HepG2 (cell line): Measurements from ENCODE around the gene ACTL7B. TPM values are rescaled to one million over a fixed set of nuclear protein-coding genes. Genes with fewer than 3 reads are reported as not detected.

Experiments
- BRD4 ChIP-seq: sonication (generic); formaldehyde crosslinking; IDR thresholded peaks from 2 replicates; pipeline ENCODE4 v1.4.0; 2020; ENCODE audit warnings: missing genetic modification reagents
- JARID2 ChIP-seq: sonication (generic); formaldehyde crosslinking; IDR thresholded peaks from 2 replicates; pipeline ENCODE4 v1.8.1; 2023; ENCODE audit warnings: missing genetic modification reagents, inconsistent platforms; ENCODE audit not compliant: insufficient replicate concordance
- MBD4 ChIP-seq: IDR thresholded peaks from 2 replicates; pipeline ENCODE4 v1.6.1; 2012; ENCODE audit warnings: low read length, inconsistent platforms, borderline replicate concordance
- PAF1 ChIP-seq: IDR thresholded peaks from 2 replicates; pipeline ENCODE4 v1.6.1; 2016; ENCODE audit warnings: missing genetic modification reagents, missing compliant biosample characterization
- POLR2AphosphoS5 ChIP-seq: IDR thresholded peaks from 2 replicates; pipeline ENCODE4 v1.6.1; 2012; ENCODE audit warnings: low read depth, low read length
- RARG ChIP-seq: sonication (generic); formaldehyde crosslinking; IDR thresholded peaks from 2 replicates; pipeline ENCODE4 v1.4.0; 2020; ENCODE audit warnings: low read depth, mild to moderate bottlenecking, missing genetic modification reagents
- U2AF2 ChIP-seq: fragments of 200-400 bp; formaldehyde crosslinking; IDR thresholded peaks from 2 replicates; pipeline ENCODE4 v1.6.1; 2017; ENCODE audit warnings: low read depth, mild to moderate bottlenecking, low read length
- ZNF180 ChIP-seq: sonication (generic); formaldehyde crosslinking; IDR thresholded peaks from 2 replicates; pipeline ENCODE4 v1.4.0; 2020; ENCODE audit warnings: low read depth, missing genetic modification reagents, borderline replicate concordance
- ZNF782 ChIP-seq: sonication (generic); formaldehyde crosslinking; IDR thresholded peaks from 2 replicates; pipeline ENCODE4 v1.4.0; 2020; ENCODE audit warnings: missing genetic modification reagents, mild to moderate bottlenecking, borderline replicate concordance
- polyA plus RNA-seq, 8 experiments: library from polyadenylated mRNA; depleted of rRNA in 3 of 8; stranded (reverse) in 7 of 8; unstranded in 1 of 8; fragments of >200 nt; fragmentation: Illumina TruSeq in 4 of 8; extraction: Trizol in 4 of 8; gene quantifications; 2 replicates each; pipeline versions ENCODE4 v1.2.1 to v1.2.3, GENCODE V29; 2011 to 2016; ENCODE audit warnings: low read depth in 4 of 8, missing spikeins in 1 of 8, mixed read lengths in 1 of 8; ENCODE audit not compliant: insufficient read depth in 1 of 8
- total RNA-seq, 5 experiments: library from RNA; depleted of rRNA; stranded (reverse); fragments of >200 nt; fragmentation: Illumina TruSeq; extraction: Trizol; gene quantifications; 2 replicates each; pipeline ENCODE4 v1.2.3, GENCODE V29; 2016; ENCODE audit warnings: low read depth in 1 of 5
- TF ChIP-seq, protein P1 (sequence below): sonication (generic); formaldehyde crosslinking; IDR thresholded peaks from one replicate; pipeline ENCODE4 v1.5.1; 2020; ENCODE audit warnings: mild to moderate bottlenecking, missing genetic modification reagents; ENCODE audit errors: not compliant biosample characterization
- TF ChIP-seq, protein P2 (sequence below): sonication (generic); formaldehyde crosslinking; IDR thresholded peaks from 2 replicates; pipeline ENCODE4 v1.4.0; 2020; ENCODE audit warnings: mild to moderate bottlenecking, low read depth, missing genetic modification reagents
- TF ChIP-seq, protein P3 (sequence below): sonication (generic); formaldehyde crosslinking; IDR thresholded peaks from 2 replicates; pipeline ENCODE4 v1.4.0; 2020; ENCODE audit warnings: mild to moderate bottlenecking, missing genetic modification reagents
- TF ChIP-seq, protein P4 (sequence below): IDR thresholded peaks from 2 replicates; pipeline ENCODE4 v1.6.1; 2016; ENCODE audit warnings: control low read depth
- TF ChIP-seq, protein P5 (sequence below): sonication (generic); formaldehyde crosslinking; IDR thresholded peaks from 2 replicates; pipeline ENCODE4 v1.5.0; 2020; ENCODE audit warnings: mild to moderate bottlenecking, missing genetic modification reagents
- TF ChIP-seq, protein P6 (sequence below), 2 experiments: fragments of 450-650 bp in 1 of 2; sonication (generic) in 1 of 2; formaldehyde crosslinking; IDR thresholded peaks; 2 replicates each; pipeline versions ENCODE4 v1.5.0 to v1.8.0; 2020 to 2022; ENCODE audit warnings: mild to moderate bottlenecking in 1 of 2, missing genetic modification reagents in 1 of 2

ACTL7B gene
- total and polyA plus RNA-seq, 2 of the 13 experiments (the other 11 are each of a cell fraction or from before 2014, with no cell fraction given), result 0.07 to 0.11 TPM

DNA sequence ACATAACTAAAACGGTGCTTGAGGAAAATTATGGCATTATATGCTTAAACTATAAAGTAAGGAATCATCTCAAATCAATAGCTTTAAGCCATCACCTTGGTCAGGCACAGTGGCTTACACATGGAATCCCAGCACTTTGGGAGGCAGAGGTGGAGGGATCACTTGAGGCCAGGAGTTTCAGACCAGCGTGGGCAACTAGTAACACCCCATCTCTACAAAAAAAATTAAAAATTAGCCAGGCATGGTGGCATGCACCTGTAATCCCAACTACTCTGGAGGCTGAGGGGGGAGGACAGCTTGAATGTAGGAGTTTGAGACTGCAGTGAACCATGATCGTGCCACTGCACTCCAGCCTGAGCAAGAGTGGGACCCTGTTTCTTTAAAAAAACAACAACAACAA lies 28.9 kb upstream of the ACTL7B start (continued):
- TF ChIP-seq, protein P1, sequence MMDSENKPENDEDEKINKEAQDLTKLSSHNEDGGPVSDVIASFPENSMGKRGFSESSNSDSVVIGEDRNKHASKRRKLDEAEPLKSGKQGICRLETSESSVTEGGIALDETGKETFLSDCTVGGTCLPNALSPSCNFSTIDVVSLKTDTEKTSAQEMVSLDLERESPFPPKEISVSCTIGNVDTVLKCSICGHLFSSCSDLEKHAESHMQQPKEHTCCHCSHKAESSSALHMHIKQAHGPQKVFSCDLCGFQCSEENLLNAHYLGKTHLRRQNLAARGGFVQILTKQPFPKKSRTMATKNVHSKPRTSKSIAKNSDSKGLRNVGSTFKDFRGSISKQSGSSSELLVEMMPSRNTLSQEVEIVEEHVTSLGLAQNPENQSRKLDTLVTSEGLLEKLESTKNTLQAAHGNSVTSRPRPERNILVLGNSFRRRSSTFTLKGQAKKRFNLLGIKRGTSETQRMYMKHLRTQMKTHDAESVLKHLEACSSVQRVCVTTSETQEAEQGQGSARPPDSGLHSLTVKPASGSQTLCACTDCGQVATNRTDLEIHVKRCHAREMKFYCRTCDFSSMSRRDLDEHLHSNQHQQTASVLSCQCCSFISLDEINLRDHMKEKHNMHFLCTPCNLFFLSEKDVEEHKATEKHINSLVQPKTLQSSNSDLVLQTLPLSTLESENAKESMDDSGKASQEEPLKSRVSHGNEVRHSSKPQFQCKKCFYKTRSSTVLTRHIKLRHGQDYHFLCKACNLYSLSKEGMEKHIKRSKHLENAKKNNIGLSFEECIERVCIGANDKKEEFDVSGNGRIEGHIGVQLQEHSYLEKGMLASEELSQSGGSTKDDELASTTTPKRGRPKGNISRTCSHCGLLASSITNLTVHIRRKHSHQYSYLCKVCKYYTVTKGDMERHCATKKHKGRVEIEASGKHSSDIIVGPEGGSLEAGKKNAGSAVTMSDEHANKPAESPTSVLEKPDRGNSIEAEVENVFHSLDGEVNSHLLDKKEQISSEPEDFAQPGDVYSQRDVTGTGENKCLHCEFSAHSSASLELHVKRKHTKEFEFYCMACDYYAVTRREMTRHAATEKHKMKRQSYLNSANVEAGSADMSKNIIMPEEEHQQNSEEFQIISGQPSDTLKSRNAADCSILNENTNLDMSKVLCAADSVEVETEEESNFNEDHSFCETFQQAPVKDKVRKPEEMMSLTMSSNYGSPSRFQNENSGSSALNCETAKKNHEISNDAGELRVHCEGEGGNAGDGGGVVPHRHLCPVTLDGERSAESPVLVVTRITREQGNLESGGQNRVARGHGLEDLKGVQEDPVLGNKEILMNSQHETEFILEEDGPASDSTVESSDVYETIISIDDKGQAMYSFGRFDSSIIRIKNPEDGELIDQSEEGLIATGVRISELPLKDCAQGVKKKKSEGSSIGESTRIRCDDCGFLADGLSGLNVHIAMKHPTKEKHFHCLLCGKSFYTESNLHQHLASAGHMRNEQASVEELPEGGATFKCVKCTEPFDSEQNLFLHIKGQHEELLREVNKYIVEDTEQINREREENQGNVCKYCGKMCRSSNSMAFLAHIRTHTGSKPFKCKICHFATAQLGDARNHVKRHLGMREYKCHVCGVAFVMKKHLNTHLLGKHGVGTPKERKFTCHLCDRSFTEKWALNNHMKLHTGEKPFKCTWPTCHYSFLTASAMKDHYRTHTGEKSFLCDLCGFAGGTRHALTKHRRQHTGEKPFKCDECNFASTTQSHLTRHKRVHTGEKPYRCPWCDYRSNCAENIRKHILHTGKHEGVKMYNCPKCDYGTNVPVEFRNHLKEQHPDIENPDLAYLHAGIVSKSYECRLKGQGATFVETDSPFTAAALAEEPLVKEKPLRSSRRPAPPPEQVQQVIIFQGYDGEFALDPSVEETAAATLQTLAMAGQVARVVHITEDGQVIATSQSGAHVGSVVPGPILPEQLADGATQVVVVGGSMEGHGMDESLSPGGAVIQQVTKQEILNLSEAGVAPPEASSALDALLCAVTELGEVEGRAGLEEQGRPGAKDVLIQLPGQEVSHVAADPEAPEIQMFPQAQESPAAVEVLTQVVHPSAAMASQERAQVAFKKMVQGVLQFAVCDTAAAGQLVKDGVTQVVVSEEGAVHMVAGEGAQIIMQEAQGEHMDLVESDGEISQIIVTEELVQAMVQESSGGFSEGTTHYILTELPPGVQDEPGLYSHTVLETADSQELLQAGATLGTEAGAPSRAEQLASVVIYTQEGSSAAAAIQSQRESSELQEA, result no peak
- no peak for TF ChIP-seq ZNF180
- TF ChIP-seq PAF1 (CRISPR knock-in tag), result peak; percentile 87; the same call in 1 of the 2 replicates
- TF ChIP-seq, protein P2, sequence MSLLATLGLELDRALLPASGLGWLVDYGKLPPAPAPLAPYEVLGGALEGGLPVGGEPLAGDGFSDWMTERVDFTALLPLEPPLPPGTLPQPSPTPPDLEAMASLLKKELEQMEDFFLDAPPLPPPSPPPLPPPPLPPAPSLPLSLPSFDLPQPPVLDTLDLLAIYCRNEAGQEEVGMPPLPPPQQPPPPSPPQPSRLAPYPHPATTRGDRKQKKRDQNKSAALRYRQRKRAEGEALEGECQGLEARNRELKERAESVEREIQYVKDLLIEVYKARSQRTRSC (CRISPR knock-in tag), result no peak
- TF ChIP-seq RARG (CRISPR knock-in tag), result no peak
- TF ChIP-seq, protein P3, sequence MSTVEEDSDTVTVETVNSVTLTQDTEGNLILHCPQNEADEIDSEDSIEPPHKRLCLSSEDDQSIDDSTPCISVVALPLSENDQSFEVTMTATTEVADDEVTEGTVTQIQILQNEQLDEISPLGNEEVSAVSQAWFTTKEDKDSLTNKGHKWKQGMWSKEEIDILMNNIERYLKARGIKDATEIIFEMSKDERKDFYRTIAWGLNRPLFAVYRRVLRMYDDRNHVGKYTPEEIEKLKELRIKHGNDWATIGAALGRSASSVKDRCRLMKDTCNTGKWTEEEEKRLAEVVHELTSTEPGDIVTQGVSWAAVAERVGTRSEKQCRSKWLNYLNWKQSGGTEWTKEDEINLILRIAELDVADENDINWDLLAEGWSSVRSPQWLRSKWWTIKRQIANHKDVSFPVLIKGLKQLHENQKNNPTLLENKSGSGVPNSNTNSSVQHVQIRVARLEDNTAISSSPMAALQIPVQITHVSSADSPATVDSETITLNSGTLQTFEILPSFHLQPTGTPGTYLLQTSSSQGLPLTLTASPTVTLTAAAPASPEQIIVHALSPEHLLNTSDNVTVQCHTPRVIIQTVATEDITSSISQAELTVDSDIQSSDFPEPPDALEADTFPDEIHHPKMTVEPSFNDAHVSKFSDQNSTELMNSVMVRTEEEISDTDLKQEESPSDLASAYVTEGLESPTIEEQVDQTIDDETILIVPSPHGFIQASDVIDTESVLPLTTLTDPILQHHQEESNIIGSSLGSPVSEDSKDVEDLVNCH (CRISPR knock-in tag), result no peak
- TF ChIP-seq, protein P4, sequence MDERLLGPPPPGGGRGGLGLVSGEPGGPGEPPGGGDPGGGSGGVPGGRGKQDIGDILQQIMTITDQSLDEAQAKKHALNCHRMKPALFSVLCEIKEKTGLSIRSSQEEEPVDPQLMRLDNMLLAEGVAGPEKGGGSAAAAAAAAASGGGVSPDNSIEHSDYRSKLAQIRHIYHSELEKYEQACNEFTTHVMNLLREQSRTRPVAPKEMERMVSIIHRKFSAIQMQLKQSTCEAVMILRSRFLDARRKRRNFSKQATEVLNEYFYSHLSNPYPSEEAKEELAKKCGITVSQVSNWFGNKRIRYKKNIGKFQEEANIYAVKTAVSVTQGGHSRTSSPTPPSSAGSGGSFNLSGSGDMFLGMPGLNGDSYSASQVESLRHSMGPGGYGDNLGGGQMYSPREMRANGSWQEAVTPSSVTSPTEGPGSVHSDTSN (CRISPR knock-in tag), result no peak
- TF ChIP-seq JARID2 (CRISPR knock-in tag), result no peak
- peak; percentile 73 for TF ChIP-seq BRD4 (CRISPR knock-in tag)
- TF ChIP-seq U2AF2, result no peak
- TF ChIP-seq, protein P5, sequence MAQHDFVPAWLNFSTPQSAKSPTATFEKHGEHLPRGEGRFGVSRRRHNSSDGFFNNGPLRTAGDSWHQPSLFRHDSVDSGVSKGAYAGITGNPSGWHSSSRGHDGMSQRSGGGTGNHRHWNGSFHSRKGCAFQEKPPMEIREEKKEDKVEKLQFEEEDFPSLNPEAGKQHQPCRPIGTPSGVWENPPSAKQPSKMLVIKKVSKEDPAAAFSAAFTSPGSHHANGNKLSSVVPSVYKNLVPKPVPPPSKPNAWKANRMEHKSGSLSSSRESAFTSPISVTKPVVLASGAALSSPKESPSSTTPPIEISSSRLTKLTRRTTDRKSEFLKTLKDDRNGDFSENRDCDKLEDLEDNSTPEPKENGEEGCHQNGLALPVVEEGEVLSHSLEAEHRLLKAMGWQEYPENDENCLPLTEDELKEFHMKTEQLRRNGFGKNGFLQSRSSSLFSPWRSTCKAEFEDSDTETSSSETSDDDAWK, result no peak
- TF ChIP-seq POLR2AphosphoS5, result peak; percentile 61
- no peak for TF ChIP-seq MBD4
- no peak for TF ChIP-seq ZNF782 (CRISPR knock-in tag)
- TF ChIP-seq, protein P6, sequence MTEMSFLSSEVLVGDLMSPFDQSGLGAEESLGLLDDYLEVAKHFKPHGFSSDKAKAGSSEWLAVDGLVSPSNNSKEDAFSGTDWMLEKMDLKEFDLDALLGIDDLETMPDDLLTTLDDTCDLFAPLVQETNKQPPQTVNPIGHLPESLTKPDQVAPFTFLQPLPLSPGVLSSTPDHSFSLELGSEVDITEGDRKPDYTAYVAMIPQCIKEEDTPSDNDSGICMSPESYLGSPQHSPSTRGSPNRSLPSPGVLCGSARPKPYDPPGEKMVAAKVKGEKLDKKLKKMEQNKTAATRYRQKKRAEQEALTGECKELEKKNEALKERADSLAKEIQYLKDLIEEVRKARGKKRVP (CRISPR knock-in tag; IDR thresholded peaks at IDR 0.05), result no peak
